Liver (tissue), 9 donors: ENCODE results near the gene RPTOR. TPM values are rescaled to one million over a fixed set of nuclear protein-coding genes. Genes with fewer than 3 reads are reported as not detected.

Experiments used
- DNase-seq: peaks from one replicate; pipeline ENCODE4 v3.0.0-alpha.2; 2017; ENCODE audit warnings: low spot score
- H3K27ac ChIP-seq, 2 donors: one replicate each; pipeline ENCODE4 v1.7.0; 2013; ENCODE audit warnings: inconsistent platforms in 2 of 2, low read length in 2 of 2, control low read depth in 1 of 2, low read depth in 1 of 2, mild to moderate bottlenecking in 1 of 2
- H3K27me3 ChIP-seq, 4 donors: one replicate each; pipeline versions ENCODE4 v1.6.1 to v1.7.0; 2013; ENCODE audit warnings: low read length in 3 of 4, inconsistent platforms in 1 of 4, mild to moderate bottlenecking in 1 of 4, moderate library complexity in 1 of 4; ENCODE audit not compliant: control insufficient read depth in 4 of 4, insufficient read depth in 4 of 4
- H3K36me3 ChIP-seq, 4 donors: one replicate each; pipeline versions ENCODE4 v1.6.1 to v1.7.0; 2013; ENCODE audit warnings: low read length in 3 of 4, mild to moderate bottlenecking in 3 of 4, low read depth in 1 of 4, moderate library complexity in 1 of 4; ENCODE audit not compliant: control insufficient read depth in 4 of 4, insufficient read depth in 3 of 4
- H3K4me1 ChIP-seq, 4 donors: one replicate each; pipeline versions ENCODE4 v1.6.1 to v1.7.0; 2013; ENCODE audit warnings: low read length in 3 of 4, mild to moderate bottlenecking in 3 of 4, moderate library complexity in 1 of 4; ENCODE audit not compliant: control insufficient read depth in 4 of 4, insufficient read depth in 4 of 4
- H3K4me3 ChIP-seq, 3 donors: one replicate each; pipeline versions ENCODE4 v1.6.1 to v1.7.0; 2013; ENCODE audit warnings: low read length in 3 of 3, control low read depth in 1 of 3, low read depth in 1 of 3, mild to moderate bottlenecking in 1 of 3
- H3K9ac ChIP-seq, 2 donors: one replicate each; pipeline ENCODE4 v1.7.0; 2013; ENCODE audit warnings: low read length in 2 of 2, mild to moderate bottlenecking in 2 of 2, moderate library complexity in 2 of 2, control low read depth in 1 of 2, low read depth in 1 of 2
- H3K9me3 ChIP-seq, 4 donors: one replicate each; pipeline versions ENCODE4 v1.6.1 to v1.7.0; 2013; ENCODE audit warnings: low read length in 3 of 4; ENCODE audit not compliant: control insufficient read depth in 4 of 4
- ATF3 ChIP-seq: IDR thresholded peaks from 2 replicates; pipeline ENCODE4 v1.6.1; 2016; ENCODE audit warnings: antibody characterized with exemption
- CTCF ChIP-seq: fragments of 150-350 bp; IDR thresholded peaks from 2 replicates; pipeline ENCODE4 v1.5.1; 2017; ENCODE audit warnings: improper control_type of control experiment, low read depth, low read length; ENCODE audit not compliant: missing input control
- EGR1 ChIP-seq, 2 donors: IDR thresholded peaks; 2 replicates each; pipeline ENCODE4 v1.6.1; 2016 to 2018; ENCODE audit warnings: antibody characterized with exemption in 2 of 2, low read depth in 2 of 2
- FOXA1 ChIP-seq: IDR thresholded peaks from 2 replicates; pipeline ENCODE4 v1.6.1; 2016; ENCODE audit warnings: antibody characterized with exemption
- FOXA2 ChIP-seq: IDR thresholded peaks from 2 replicates; pipeline ENCODE4 v1.6.1; 2016; ENCODE audit warnings: antibody characterized with exemption
- GABPA ChIP-seq, 2 donors: IDR thresholded peaks in 1 of 2; conservative IDR thresholded peaks in 1 of 2; 2 replicates each; pipeline ENCODE4 v1.6.1; 2016; ENCODE audit warnings: antibody characterized with exemption in 2 of 2, mild to moderate bottlenecking in 1 of 2, moderate library complexity in 1 of 2
- HNF4A ChIP-seq, 2 donors: conservative IDR thresholded peaks; 2 replicates each; pipeline ENCODE4 v1.6.1; 2016; ENCODE audit warnings: antibody characterized with exemption in 2 of 2, mild to moderate bottlenecking in 2 of 2
- MAX ChIP-seq: IDR thresholded peaks from 2 replicates; pipeline ENCODE4 v1.6.1; 2016; ENCODE audit warnings: antibody characterized with exemption
- NR2F2 ChIP-seq: IDR thresholded peaks from 2 replicates; pipeline ENCODE4 v1.6.1; 2016; ENCODE audit warnings: antibody characterized with exemption
- RAD21 ChIP-seq, 2 donors: IDR thresholded peaks; 2 replicates each; pipeline ENCODE4 v1.6.1; 2016; ENCODE audit warnings: antibody characterized with exemption in 2 of 2, mild to moderate bottlenecking in 2 of 2
- RXRA ChIP-seq, 2 donors: IDR thresholded peaks; 2 replicates each; pipeline ENCODE4 v1.6.1; 2017 to 2018; ENCODE audit warnings: antibody characterized with exemption in 2 of 2, mild to moderate bottlenecking in 1 of 2
- SP1 ChIP-seq: IDR thresholded peaks from 2 replicates; pipeline ENCODE4 v1.6.1; 2018; ENCODE audit warnings: antibody characterized with exemption, mild to moderate bottlenecking
- TAF1 ChIP-seq: conservative IDR thresholded peaks from 2 replicates; pipeline ENCODE4 v1.6.1; 2016; ENCODE audit warnings: antibody characterized with exemption, mild to moderate bottlenecking
- YY1 ChIP-seq: IDR thresholded peaks from 2 replicates; pipeline ENCODE4 v1.6.1; 2016; ENCODE audit warnings: antibody characterized with exemption, mild to moderate bottlenecking
- WGBS: extraction: QIAGEN DNeasy Blood & Tissue Kit; methylation state at CpG from one replicate; pipeline ENCODE4 v1.1.7; 2013; 5-methylcytosine and 5-hydroxymethylcytosine counted together
- polyA plus RNA-seq, 2 donors: library from polyadenylated mRNA; stranded (reverse) in 1 of 2; unstranded in 1 of 2; fragments of 200-250 nt in 1 of 2; fragments of >200 nt in 1 of 2; fragmentation: Nextera tagmentation in 1 of 2; extraction: Ambion mirVana in 1 of 2; gene quantifications; one replicate each; pipeline versions ENCODE4 v1.2.1 to v1.2.3, GENCODE V29; 2013 to 2015
- total RNA-seq, 2 donors: library from RNA; depleted of rRNA; stranded (reverse); fragments of >200 nt; gene quantifications; one replicate each; pipeline ENCODE4 v1.2.3, GENCODE V29; 2014
- donor health status: healthy.
- donor health status: healthy.
- donor health status: healthy.
- donor health status: healthy.
- donor health status: healthy.

Gene RPTOR
- total and polyA plus RNA-seq, 4 donors, result 4.8 to 25.4 (median 11.6) TPM

- no peaks in the 10 kb centered on the region for H3K9me3 ChIP-seq
- H3K4me3 ChIP-seq, result no peak overlapping the region
- WGBS, result 85% methylated on average over 33 of the region's 33 CpGs
- no peaks in the 10 kb centered on the region for H3K4me1 ChIP-seq
- peak; percentile 53 for TF ChIP-seq NR2F2
- TF ChIP-seq GABPA (IDR thresholded peaks at IDR 0.05 in 1 of 2, conservative IDR thresholded peaks at IDR 0.05 in 1 of 2), result no peak
- peak; percentile 29 for TF ChIP-seq SP1
- TF ChIP-seq TAF1, result no peak
- no peak for TF ChIP-seq CTCF
- TF ChIP-seq HNF4A (conservative IDR thresholded peaks at IDR 0.05), result no peak
- TF ChIP-seq EGR1 (IDR thresholded peaks at IDR 0.05; ENCODE audit: low read depth in 2 of 2), result no peak
- TF ChIP-seq FOXA1, result no peak
- no peak for TF ChIP-seq FOXA2
- no peak for TF ChIP-seq ATF3
- TF ChIP-seq YY1, result no peak
- TF ChIP-seq RAD21 (IDR thresholded peaks at IDR 0.05), result no peak
- TF ChIP-seq MAX, result no peak
- no peak overlapping the region for H3K9ac ChIP-seq
- peaks cover 0 to 23% (median 10%) of the 10 kb centered on the region in 4 donors for H3K36me3 ChIP-seq
- DNase-seq, result no peak
- no peaks in the 10 kb centered on the region for H3K27me3 ChIP-seq
- peak overlapping the region in 1 of 2 donors; percentile 18 for H3K27ac ChIP-seq
Observed at GRCh38 chr17:80919331-80920311, 375.0 kb downstream of the RPTOR start.

- Histone ChIP-seq H3K27me3 (no peaks in the 10 kb centered on the region), H3K9ac (no peak overlapping the region), H3K27ac (no peak overlapping the region), H3K9me3 (no peaks in the 10 kb centered on the region), H3K36me3 (peaks cover 1 to 31% (median 13%) of the 10 kb centered on the region in 4 donors), H3K4me1 (no peaks in the 10 kb centered on the region), H3K4me3 (no peak overlapping the region)
- 91% methylated on average over 18 of the region's 18 CpGs for WGBS
- no peak for DNase-seq
- TF ChIP-seq RXRA (IDR thresholded peaks at IDR 0.05) (no peak), MAX (no peak), YY1 (no peak), CTCF (no peak)
Observed at GRCh38 chr17:80920441-80920840, 375.8 kb downstream of the RPTOR start.
